ENCODE results near the gene KRTAP4-4. TPM values are rescaled to one million over a fixed set of nuclear protein-coding genes. Genes with fewer than 3 reads are reported as not detected.
"Not testable (repeated sequence)": the region's sequence is repeated elsewhere in the genome, so short reads cannot be mapped to it uniquely, and the experiment has no call there.

KRTAP4-4 gene
- total RNA-seq, 6 experiments from 2014 or later: not detected

DNA sequence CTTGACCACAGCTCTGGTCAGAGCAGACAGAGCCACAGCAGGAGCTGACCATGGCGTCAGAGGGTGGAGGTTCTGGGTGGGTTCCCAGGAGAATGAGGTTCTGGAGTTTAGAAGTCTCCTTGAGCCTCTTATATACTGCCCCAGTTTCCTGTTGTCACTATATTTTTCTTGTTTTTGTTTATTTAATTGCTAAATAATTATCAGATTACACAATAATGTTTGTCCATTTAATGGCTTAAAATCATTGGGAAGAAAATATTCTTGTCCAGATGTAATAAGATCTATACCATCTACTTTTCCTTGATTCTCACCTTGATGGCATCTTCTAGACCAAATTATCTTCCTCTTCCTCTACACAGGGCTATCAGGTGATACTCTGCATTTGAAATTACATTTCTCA lies 7.6 kb upstream of the KRTAP4-4 start, which contains the start of gene KRTAP4-3:
Gene KRTAP4-3 (minus strand): TSS at position 101 of the 400 bp plus-strand sequence. CDS start 49 bp downstream, at position 52.
- no peaks in the 10 kb centered on the region for H3K36me3 ChIP-seq
- intact Hi-C loops (cut with DNase I): no loop called here
- no peak for ATAC-seq
- H3K27ac ChIP-seq: no peak within 1 kb of the TSS
- no peaks in the 10 kb centered on the region for H3K27me3 ChIP-seq
- H3K4me1 ChIP-seq: no peaks in the 10 kb centered on the region
- TF ChIP-seq, protein P1, sequence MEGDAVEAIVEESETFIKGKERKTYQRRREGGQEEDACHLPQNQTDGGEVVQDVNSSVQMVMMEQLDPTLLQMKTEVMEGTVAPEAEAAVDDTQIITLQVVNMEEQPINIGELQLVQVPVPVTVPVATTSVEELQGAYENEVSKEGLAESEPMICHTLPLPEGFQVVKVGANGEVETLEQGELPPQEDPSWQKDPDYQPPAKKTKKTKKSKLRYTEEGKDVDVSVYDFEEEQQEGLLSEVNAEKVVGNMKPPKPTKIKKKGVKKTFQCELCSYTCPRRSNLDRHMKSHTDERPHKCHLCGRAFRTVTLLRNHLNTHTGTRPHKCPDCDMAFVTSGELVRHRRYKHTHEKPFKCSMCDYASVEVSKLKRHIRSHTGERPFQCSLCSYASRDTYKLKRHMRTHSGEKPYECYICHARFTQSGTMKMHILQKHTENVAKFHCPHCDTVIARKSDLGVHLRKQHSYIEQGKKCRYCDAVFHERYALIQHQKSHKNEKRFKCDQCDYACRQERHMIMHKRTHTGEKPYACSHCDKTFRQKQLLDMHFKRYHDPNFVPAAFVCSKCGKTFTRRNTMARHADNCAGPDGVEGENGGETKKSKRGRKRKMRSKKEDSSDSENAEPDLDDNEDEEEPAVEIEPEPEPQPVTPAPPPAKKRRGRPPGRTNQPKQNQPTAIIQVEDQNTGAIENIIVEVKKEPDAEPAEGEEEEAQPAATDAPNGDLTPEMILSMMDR (IDR thresholded peaks at IDR 0.05): no peak
- TF ChIP-seq POLR2A (IDR thresholded peaks at IDR 0.05): no peak
- no peak within 1 kb of the TSS for H3K4me3 ChIP-seq
- H3K9me3 ChIP-seq: no peaks in the 10 kb centered on the region
- WGBS (ENCODE audit: insufficient coverage, low coverage, low lambda C conversion rate, missing lambda C conversion rate): 60% methylated on average over 1 of the region's 1 CpG
- DNase-seq: no peak

DNA sequence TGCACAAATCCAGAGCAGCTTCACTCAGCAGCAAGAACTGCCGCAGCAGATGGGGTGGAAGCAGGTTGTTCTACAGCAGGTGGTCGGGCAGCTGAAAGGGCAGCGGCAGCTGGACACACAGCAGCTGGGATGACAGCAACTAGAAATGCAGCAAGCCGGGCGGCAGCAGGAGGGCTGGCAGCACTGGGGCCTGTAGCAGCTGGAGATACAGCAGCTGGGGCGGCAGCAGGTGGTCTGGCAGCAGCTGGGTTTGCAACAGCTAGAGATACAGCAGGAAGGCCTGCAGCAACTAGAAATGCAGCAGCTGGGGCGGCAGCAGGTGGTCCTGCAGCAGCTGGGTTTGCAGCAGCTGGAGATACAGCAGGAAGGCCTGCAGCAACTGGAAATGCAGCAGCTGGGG lies 7.0 kb upstream of the KRTAP4-4 start:
- DNase-seq (no peak), ATAC-seq (no peak)
- H3K36me3 ChIP-seq: no peaks in the 10 kb centered on the region
- H3K4me3 ChIP-seq: no peak overlapping the region
- H3K27ac ChIP-seq: no peak overlapping the region
- H3K4me1 ChIP-seq: no peaks in the 10 kb centered on the region
- 82% methylated on average over 4 of the region's 7 CpGs for WGBS (ENCODE audit: insufficient coverage, low coverage, low lambda C conversion rate, missing lambda C conversion rate)
- TF ChIP-seq, protein P1 (IDR thresholded peaks at IDR 0.05): no peak
- TF ChIP-seq POLR2A (IDR thresholded peaks at IDR 0.05): no peak
- intact Hi-C loops (cut with DNase I): no loop called here
- no peaks in the 10 kb centered on the region for H3K9me3 ChIP-seq
- H3K27me3 ChIP-seq: no peaks in the 10 kb centered on the region

DNA sequence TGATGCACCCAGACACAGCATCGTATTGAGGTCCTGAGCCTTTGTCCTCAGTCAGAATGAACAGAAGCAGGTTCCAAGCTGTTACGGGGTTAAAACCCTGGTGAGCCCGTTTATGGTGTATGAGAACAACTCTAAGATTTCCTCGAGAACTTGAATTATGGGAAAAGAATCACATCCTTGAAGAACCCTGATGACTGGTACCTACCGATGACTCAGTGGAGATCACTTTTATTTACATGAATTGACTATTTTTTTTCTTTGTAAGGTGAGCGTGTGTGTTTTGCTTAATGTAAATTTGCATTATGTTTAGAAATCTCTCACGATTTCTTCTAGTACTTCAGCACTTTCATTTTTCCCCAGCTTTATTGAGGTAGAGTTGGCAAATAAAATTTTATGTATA lies 3.3 kb upstream of the KRTAP4-4 start:
- TF ChIP-seq, protein P1 (IDR thresholded peaks at IDR 0.05): no peak
- TF ChIP-seq POLR2A (IDR thresholded peaks at IDR 0.05): no peak
- WGBS (ENCODE audit: insufficient coverage, low coverage, low lambda C conversion rate, missing lambda C conversion rate): 53% methylated on average over 6 of the region's 7 CpGs
- intact Hi-C loops (cut with DNase I): no loop called here
- Histone ChIP-seq H3K36me3 (no peaks in the 10 kb centered on the region), H3K27me3 (no peaks in the 10 kb centered on the region), H3K9me3 (no peaks in the 10 kb centered on the region), H3K4me1 (no peaks in the 10 kb centered on the region), H3K27ac (no peak overlapping the region), H3K4me3 (no peak overlapping the region)
- no peak for DNase-seq
- ATAC-seq: no peak

DNA sequence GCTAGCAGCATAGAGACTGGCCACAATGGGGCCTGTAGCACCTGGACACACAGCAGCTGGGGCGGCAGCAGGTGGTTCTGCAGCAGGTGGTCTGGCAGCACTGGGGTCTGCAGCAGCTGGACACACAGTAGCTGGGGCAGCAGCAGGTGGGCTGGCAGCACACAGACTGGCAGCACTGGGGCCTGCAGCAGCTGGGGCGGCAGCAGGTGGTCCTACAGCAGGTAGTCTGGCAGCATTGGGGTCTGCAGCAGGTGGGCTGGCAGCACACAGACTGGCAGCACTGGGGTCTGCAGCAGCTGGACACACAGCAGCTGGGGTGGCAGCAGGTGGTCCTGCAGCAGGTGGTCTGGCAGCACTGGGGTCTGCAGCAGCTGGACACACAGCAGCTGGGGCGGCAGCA lies 358 bp downstream of the KRTAP4-4 start:
- H3K4me3 ChIP-seq; H3K27ac ChIP-seq; DNase-seq; ATAC-seq; H3K4me1 ChIP-seq; H3K36me3 ChIP-seq; intact Hi-C loops (cut with DNase I); H3K9me3 ChIP-seq; H3K27me3 ChIP-seq: not testable (repeated sequence)
- WGBS (ENCODE audit: insufficient coverage, low coverage, low lambda C conversion rate, missing lambda C conversion rate): no CpG with 5 or more reads among the region's 3 CpGs

DNA sequence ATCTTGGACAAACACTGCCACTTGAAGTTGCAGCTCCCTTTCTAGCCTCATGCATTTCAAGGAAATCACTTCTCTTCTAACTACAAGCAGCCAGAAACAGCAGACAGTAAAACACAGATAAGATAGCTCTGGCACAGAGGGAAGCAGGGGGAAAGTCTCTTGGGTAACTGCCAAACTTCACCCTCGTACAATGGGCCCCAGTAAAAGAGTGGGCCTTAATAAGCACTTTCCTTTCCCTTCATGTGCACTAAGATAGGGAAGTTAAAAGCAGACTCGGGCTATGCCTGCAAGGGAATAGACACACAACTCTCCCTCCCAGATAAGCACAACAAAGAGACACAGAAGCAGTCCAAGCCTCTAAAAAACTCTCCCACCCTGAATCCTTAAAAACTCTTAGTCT lies 6.7 kb downstream of the KRTAP4-4 start:
- DNase-seq: no peak
- H3K4me3 ChIP-seq: no peak overlapping the region
- H3K27me3 ChIP-seq: no peaks in the 10 kb centered on the region
- ATAC-seq: no peak
- intact Hi-C loops (cut with DNase I): no loop called here
- H3K36me3 ChIP-seq: no peaks in the 10 kb centered on the region
- no peaks in the 10 kb centered on the region for H3K4me1 ChIP-seq
- H3K27ac ChIP-seq: no peak overlapping the region
- no peak for TF ChIP-seq POLR2A (IDR thresholded peaks at IDR 0.05)
- TF ChIP-seq, protein P1 (IDR thresholded peaks at IDR 0.05): no peak
- H3K9me3 ChIP-seq: no peaks in the 10 kb centered on the region
- 14% methylated on average over 2 of the region's 2 CpGs for WGBS (ENCODE audit: insufficient coverage, low coverage, low lambda C conversion rate, missing lambda C conversion rate)

Data from right lobe of liver (tissue), 6 donors.